Activated naive CD4-positive, alpha-beta T cell treated with anti-CD3 and anti-CD28 coated beads, Interleukin-2, amount 10 ng/mL, durations not matched to agents 7 days and 5 days (primary cell): Measurements from ENCODE around the gene MILR1.
A peak's percentile ranks its signal among the peaks of the same experiment; 100 is the strongest.

Experiments
- CTCF ChIA-PET: fragments of 350-600 bp; sonication (Branson Sonifier 250); formaldehyde crosslinking; loops from one replicate; lab custom pipeline; 2021; ENCODE audit warnings: antibody characterized with exemption; lab: Charles Lee
- DNase-seq: peaks from one replicate; pipeline ENCODE4 v3.0.0-alpha.2; 2020
- H3K27ac Mint-ChIP-seq: one replicate; pipeline ENCODE4 v1.8.0; 2021; ENCODE audit warnings: mild to moderate bottlenecking, moderate library complexity, mixed read lengths
- H3K27me3 Mint-ChIP-seq: one replicate; pipeline ENCODE4 v1.8.0; 2021; ENCODE audit warnings: mild to moderate bottlenecking, mixed read lengths
- H3K36me3 Mint-ChIP-seq: one replicate; pipeline ENCODE4 v1.8.0; 2021; ENCODE audit warnings: mixed read lengths
- H3K4me1 Mint-ChIP-seq: one replicate; pipeline ENCODE4 v1.8.0; 2021; ENCODE audit warnings: mixed read lengths
- H3K4me3 Mint-ChIP-seq: one replicate; pipeline ENCODE4 v1.8.0; 2021; ENCODE audit warnings: mild to moderate bottlenecking, moderate library complexity, mixed read lengths
- H3K9me3 Mint-ChIP-seq: one replicate; pipeline ENCODE4 v1.8.0; 2021; ENCODE audit warnings: mixed read lengths

Gene MILR1

GRCh38 chr17:64504769-64505339 is 55.9 kb downstream of the MILR1 start:
- peaks cover 9% of the 10 kb centered on the region for H3K27me3 Mint-ChIP-seq
- H3K4me1 Mint-ChIP-seq, result peaks cover 70% of the 10 kb centered on the region
- CTCF ChIA-PET, result interaction anchor here (2.1 to 4.6 kb wide), 4 partner anchors 9 to 144 kb away, joined by 6 to 27 read pairs (median 15); partner anchors contain the start of gene POLG2
- peaks cover 72% of the 10 kb centered on the region for H3K36me3 Mint-ChIP-seq
- no peaks in the 10 kb centered on the region for H3K9me3 Mint-ChIP-seq
- H3K27ac Mint-ChIP-seq, result peak overlapping the region; percentile 100
- H3K4me3 Mint-ChIP-seq, result peak overlapping the region; percentile 95
- DNase-seq, result no peak

GRCh38 chr17:64505340-64506200 is 56.7 kb downstream of the MILR1 start:
- peaks cover 66% of the 10 kb centered on the region for H3K4me1 Mint-ChIP-seq

GRCh38 chr17:64506201-64506575 is 57.3 kb downstream of the MILR1 start, which contains the start of gene DDX5:
Gene DDX5, minus strand, starts transcription at chr17:64506289. Its CDS starts 170 bp downstream, at chr17:64506119.
- peaks cover 64% of the 10 kb centered on the region for H3K4me1 Mint-ChIP-seq
- CTCF ChIA-PET, result interaction anchor here (0.6 to 4.6 kb wide), 8 partner anchors 10 to 143 kb away, joined by 3 to 27 read pairs (median 5); partner anchors contain the start of gene POLG2
- H3K9me3 Mint-ChIP-seq, result no peaks in the 10 kb centered on the region
- DNase-seq, result peak; percentile 99
- H3K27ac Mint-ChIP-seq, result peak within 1 kb of the TSS; percentile 100
- H3K4me3 Mint-ChIP-seq, result peak within 1 kb of the TSS; percentile 95
- H3K36me3 Mint-ChIP-seq, result peaks cover 68% of the 10 kb centered on the region
- H3K27me3 Mint-ChIP-seq, result peaks cover 9% of the 10 kb centered on the region

More at GRCh38 chr17:64505340-64506200, 56.7 kb downstream of the MILR1 start:
- Mint-ChIP-seq H3K36me3 (peaks cover 70% of the 10 kb centered on the region), H3K27me3 (peaks cover 9% of the 10 kb centered on the region), H3K4me3 (peak overlapping the region; percentile 95), H3K27ac (peak overlapping the region; percentile 100), H3K9me3 (no peaks in the 10 kb centered on the region)
- CTCF ChIA-PET, result interaction anchor here (2.1 to 4.6 kb wide), 4 partner anchors 9 to 144 kb away, joined by 6 to 27 read pairs (median 15); partner anchors contain the start of gene POLG2
- peak; percentile 93 for DNase-seq

GRCh38 chr17:64506576-64507412 is 57.9 kb downstream of the MILR1 start, which contains the start of gene CEP95:
Gene CEP95, plus strand, starts transcription at chr17:64506977. Its CDS starts 121 bp downstream, at chr17:64507098.
- peak; percentile 97 for DNase-seq
- peak within 1 kb of the TSS; percentile 100 for H3K27ac Mint-ChIP-seq
- CTCF ChIA-PET, result interaction anchor here (0.6 to 4.6 kb wide), 6 partner anchors 11 to 89 kb away, joined by 3 to 27 read pairs (median 4); partner anchors contain the start of gene POLG2
- H3K9me3 Mint-ChIP-seq, result no peaks in the 10 kb centered on the region
- peaks cover 67% of the 10 kb centered on the region for H3K36me3 Mint-ChIP-seq
- H3K27me3 Mint-ChIP-seq, result peaks cover 9% of the 10 kb centered on the region
- peak within 1 kb of the TSS; percentile 95 for H3K4me3 Mint-ChIP-seq
- peaks cover 63% of the 10 kb centered on the region for H3K4me1 Mint-ChIP-seq

GRCh38 chr17:64507413-64507782 is 58.5 kb downstream of the MILR1 start:
- DNase-seq, result peak; percentile 59
- peak overlapping the region; percentile 95 for H3K4me3 Mint-ChIP-seq
- peaks cover 65% of the 10 kb centered on the region for H3K36me3 Mint-ChIP-seq
- no peaks in the 10 kb centered on the region for H3K9me3 Mint-ChIP-seq
- peaks cover 9% of the 10 kb centered on the region for H3K27me3 Mint-ChIP-seq
- CTCF ChIA-PET, result interaction anchor here (0.8 to 4.6 kb wide), 4 partner anchors 11 to 142 kb away, joined by 4 to 27 read pairs (median 14); partner anchors contain the start of gene POLG2
- peaks cover 60% of the 10 kb centered on the region for H3K4me1 Mint-ChIP-seq
- H3K27ac Mint-ChIP-seq, result peak overlapping the region; percentile 100

GRCh38 chr17:64508683-64509082 is 59.8 kb downstream of the MILR1 start:
- peaks cover 60% of the 10 kb centered on the region for H3K36me3 Mint-ChIP-seq
- no peaks in the 10 kb centered on the region for H3K9me3 Mint-ChIP-seq
- no peak overlapping the region for H3K27ac Mint-ChIP-seq
- peaks cover 48% of the 10 kb centered on the region for H3K4me1 Mint-ChIP-seq
- no peak for DNase-seq
- H3K27me3 Mint-ChIP-seq, result peaks cover 9% of the 10 kb centered on the region
- CTCF ChIA-PET, result interaction anchor here (2.5 kb wide), 1 partner anchor 89 kb away, joined by 10 read pairs; no protein-coding TSS in a partner anchor
- H3K4me3 Mint-ChIP-seq, result peak overlapping the region; percentile 95

GRCh38 chr17:64509179-64509578 is 60.3 kb downstream of the MILR1 start:
- Mint-ChIP-seq H3K36me3 (peaks cover 60% of the 10 kb centered on the region), H3K27ac (no peak overlapping the region), H3K27me3 (peaks cover 9% of the 10 kb centered on the region), H3K9me3 (no peaks in the 10 kb centered on the region), H3K4me3 (no peak overlapping the region), H3K4me1 (peaks cover 43% of the 10 kb centered on the region)
- CTCF ChIA-PET, result interaction anchor here (2.5 kb wide), 1 partner anchor 89 kb away, joined by 10 read pairs; no protein-coding TSS in a partner anchor
- DNase-seq, result no peak

GRCh38 chr17:64515419-64515818 is 66.5 kb downstream of the MILR1 start:
- H3K4me3 Mint-ChIP-seq, result no peak overlapping the region
- H3K27ac Mint-ChIP-seq, result no peak overlapping the region
- H3K36me3 Mint-ChIP-seq, result peaks cover 55% of the 10 kb centered on the region
- peaks cover 11% of the 10 kb centered on the region for H3K4me1 Mint-ChIP-seq
- CTCF ChIA-PET, result interaction anchor here (0.9 to 1.0 kb wide), 2 partner anchors 24 kb away, joined by 3 read pairs; no protein-coding TSS in a partner anchor
- no peaks in the 10 kb centered on the region for H3K9me3 Mint-ChIP-seq
- H3K27me3 Mint-ChIP-seq, result no peaks in the 10 kb centered on the region
- no peak for DNase-seq

- CTCF ChIA-PET, result interaction anchor here (0.9 to 1.0 kb wide), 2 partner anchors 23 to 25 kb away, joined by 3 read pairs; no protein-coding TSS in a partner anchor
- DNase-seq, result no peak
- no peaks in the 10 kb centered on the region for H3K27me3 Mint-ChIP-seq
- no peaks in the 10 kb centered on the region for H3K9me3 Mint-ChIP-seq
- H3K4me3 Mint-ChIP-seq, result no peak overlapping the region
- H3K4me1 Mint-ChIP-seq, result peaks cover 9% of the 10 kb centered on the region
- no peak overlapping the region for H3K27ac Mint-ChIP-seq
- H3K36me3 Mint-ChIP-seq, result peaks cover 52% of the 10 kb centered on the region
Measured at GRCh38 chr17:64515829-64516228, 66.9 kb downstream of the MILR1 start.
